Upper lobe of left lung (tissue), 4 donors: Measurements from ENCODE around the gene PRAMEF11.

Experiments used
- POLR2A ChIP-seq, 4 donors: fragments of 450-650 bp; IDR thresholded peaks; one replicate each; pipeline ENCODE4 v1.5.1; 2016 to 2017; ENCODE audit warnings: antibody characterized with exemption in 4 of 4, mild to moderate bottlenecking in 2 of 4
- POLR2AphosphoS5 ChIP-seq, 2 donors: sonication (generic); formaldehyde crosslinking; IDR thresholded peaks; one replicate each; pipeline ENCODE4 v1.5.1; 2017; ENCODE audit warnings: antibody characterized with exemption in 2 of 2
- TF ChIP-seq, protein P1 (sequence below), 6 experiments: fragments of 450-650 bp in 4 of 6; fragments of 200-600 bp in 2 of 6; sonication (generic) in 2 of 6; IDR thresholded peaks; one replicate each; pipeline ENCODE4 v1.5.1; 2016 to 2019; ENCODE audit warnings: antibody characterized with exemption in 6 of 6

DNA sequence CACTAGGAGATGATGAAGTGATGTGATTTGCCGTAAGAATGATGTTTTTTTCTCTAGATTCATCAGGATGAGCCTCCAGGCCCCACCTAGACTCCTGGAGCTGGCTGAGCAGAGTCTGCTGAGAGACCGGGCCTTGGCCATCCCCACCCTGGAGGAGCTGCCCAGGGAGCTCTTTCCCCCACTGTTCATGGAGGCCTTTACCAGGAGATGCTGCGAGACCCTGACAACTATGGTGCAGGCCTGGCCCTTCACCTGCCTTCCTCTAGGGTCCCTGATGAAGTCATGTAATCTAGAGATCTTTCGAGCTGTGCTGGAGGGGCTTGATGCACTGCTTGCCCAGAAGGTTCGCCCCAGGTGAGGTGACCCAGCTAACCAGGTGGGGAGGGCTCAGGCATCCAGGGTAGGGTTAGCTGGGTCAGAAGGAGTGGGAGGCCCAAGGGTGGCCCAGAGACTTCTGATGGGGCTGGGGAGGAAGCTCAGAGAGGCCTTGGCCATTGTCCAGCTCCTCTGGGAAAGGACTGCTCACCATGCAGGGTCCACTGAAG is 56.3 kb downstream of the PRAMEF11 start:
- TF ChIP-seq, protein P1, sequence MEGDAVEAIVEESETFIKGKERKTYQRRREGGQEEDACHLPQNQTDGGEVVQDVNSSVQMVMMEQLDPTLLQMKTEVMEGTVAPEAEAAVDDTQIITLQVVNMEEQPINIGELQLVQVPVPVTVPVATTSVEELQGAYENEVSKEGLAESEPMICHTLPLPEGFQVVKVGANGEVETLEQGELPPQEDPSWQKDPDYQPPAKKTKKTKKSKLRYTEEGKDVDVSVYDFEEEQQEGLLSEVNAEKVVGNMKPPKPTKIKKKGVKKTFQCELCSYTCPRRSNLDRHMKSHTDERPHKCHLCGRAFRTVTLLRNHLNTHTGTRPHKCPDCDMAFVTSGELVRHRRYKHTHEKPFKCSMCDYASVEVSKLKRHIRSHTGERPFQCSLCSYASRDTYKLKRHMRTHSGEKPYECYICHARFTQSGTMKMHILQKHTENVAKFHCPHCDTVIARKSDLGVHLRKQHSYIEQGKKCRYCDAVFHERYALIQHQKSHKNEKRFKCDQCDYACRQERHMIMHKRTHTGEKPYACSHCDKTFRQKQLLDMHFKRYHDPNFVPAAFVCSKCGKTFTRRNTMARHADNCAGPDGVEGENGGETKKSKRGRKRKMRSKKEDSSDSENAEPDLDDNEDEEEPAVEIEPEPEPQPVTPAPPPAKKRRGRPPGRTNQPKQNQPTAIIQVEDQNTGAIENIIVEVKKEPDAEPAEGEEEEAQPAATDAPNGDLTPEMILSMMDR (IDR thresholded peaks at IDR 0.05), result no peak
- TF ChIP-seq POLR2A (IDR thresholded peaks at IDR 0.05) (no peak), POLR2AphosphoS5 (IDR thresholded peaks at IDR 0.05) (no peak)
